Measurements from ENCODE around the gene ESYT1. TPM values are rescaled to one million over a fixed set of nuclear protein-coding genes. Genes with fewer than 3 reads are reported as not detected.
A peak's percentile ranks its signal among the peaks of the same experiment; 100 is the strongest.

Gene ESYT1
- total and polyA plus RNA-seq, 9 of the 15 experiments (the other 6 are each of a cell fraction or from before 2014, with no cell fraction given) = 132 to 420 (median 164) TPM

GRCh38 chr12:56078931-56079722 lies 48.9 kb upstream of the ESYT1 start (continued):
- 0 out of 2 replicates have a peak, but pooled peaks have one; percentile 16 for TF ChIP-seq AFF4 (CRISPR knock-in tag; IDR thresholded peaks at IDR 0.05)
- TF ChIP-seq FIP1L1 (IDR thresholded peaks at IDR 0.05; ENCODE audit: low read depth, low read length, poor library complexity, severe bottlenecking) = no peak
- peak; percentile 5 for TF ChIP-seq KDM5B (IDR thresholded peaks at IDR 0.05; ENCODE audit: insufficient replicate concordance, low read depth, low read length)
- no peak for TF ChIP-seq ZNF717 (CRISPR knock-in tag; IDR thresholded peaks at IDR 0.05)
- TF ChIP-seq ZNF395 (CRISPR knock-in tag; IDR thresholded peaks at IDR 0.05) = no peak

Data from K562 (cell line).